ENCODE data around the gene BANP.

GRCh38 chr16:87951552-87952538 is 611 bp downstream of the BANP start:
- TF ChIP-seq CTCF (IDR thresholded peaks at IDR 0.05) (no peak), REST (IDR thresholded peaks at IDR 0.05; ENCODE audit: insufficient read depth in 1 of 2, low read depth in 2 of 2, low read length in 1 of 2) (no peak)
